Mesothelial cell of epicardium (in vitro differentiated cells): ENCODE measurements around the gene PPIL6. TPM values are rescaled to one million over a fixed set of nuclear protein-coding genes. Genes with fewer than 3 reads are reported as not detected.

ENCODE experiments used
- DNase-seq, 2 experiments: peaks; one replicate each; pipeline ENCODE4 v3.0.0; 2021; ENCODE audit warnings: low spot score in 2 of 2; ENCODE audit not compliant: unreplicated experiment in 2 of 2
- H3K27ac Mint-ChIP-seq: 2 replicates; pipeline ENCODE4 v1.8.0; 2021; ENCODE audit warnings: mixed read lengths
- H3K27me3 Mint-ChIP-seq: 2 replicates; pipeline ENCODE4 v1.8.0; 2021; ENCODE audit warnings: low read depth, mixed read lengths
- H3K36me3 Mint-ChIP-seq: 2 replicates; pipeline ENCODE4 v1.8.0; 2021; ENCODE audit warnings: mixed read lengths
- H3K4me1 Mint-ChIP-seq: 2 replicates; pipeline ENCODE4 v1.8.0; 2021; ENCODE audit warnings: mixed read lengths
- H3K4me3 Mint-ChIP-seq: 2 replicates; pipeline ENCODE4 v1.8.0; 2021; ENCODE audit warnings: mild to moderate bottlenecking, moderate library complexity, mixed read lengths
- H3K9me3 Mint-ChIP-seq: 2 replicates; pipeline ENCODE4 v1.8.0; 2021; ENCODE audit warnings: mixed read lengths
- total RNA-seq: library from RNA; stranded (reverse); gene quantifications from 3 replicates; pipeline ENCODE4 v1.2.1, GENCODE V29; 2021
- TF ChIP-seq, protein P1 (sequence below): fragments of 200-600 bp; sonication (generic); IDR thresholded peaks from one replicate; pipeline ENCODE4 v1.5.0; 2021; ENCODE audit warnings: antibody characterized with exemption; ENCODE audit not compliant: unreplicated experiment

The PPIL6 gene
- total RNA-seq, 1 donor from 2014 or later: 4.8 TPM

DNA sequence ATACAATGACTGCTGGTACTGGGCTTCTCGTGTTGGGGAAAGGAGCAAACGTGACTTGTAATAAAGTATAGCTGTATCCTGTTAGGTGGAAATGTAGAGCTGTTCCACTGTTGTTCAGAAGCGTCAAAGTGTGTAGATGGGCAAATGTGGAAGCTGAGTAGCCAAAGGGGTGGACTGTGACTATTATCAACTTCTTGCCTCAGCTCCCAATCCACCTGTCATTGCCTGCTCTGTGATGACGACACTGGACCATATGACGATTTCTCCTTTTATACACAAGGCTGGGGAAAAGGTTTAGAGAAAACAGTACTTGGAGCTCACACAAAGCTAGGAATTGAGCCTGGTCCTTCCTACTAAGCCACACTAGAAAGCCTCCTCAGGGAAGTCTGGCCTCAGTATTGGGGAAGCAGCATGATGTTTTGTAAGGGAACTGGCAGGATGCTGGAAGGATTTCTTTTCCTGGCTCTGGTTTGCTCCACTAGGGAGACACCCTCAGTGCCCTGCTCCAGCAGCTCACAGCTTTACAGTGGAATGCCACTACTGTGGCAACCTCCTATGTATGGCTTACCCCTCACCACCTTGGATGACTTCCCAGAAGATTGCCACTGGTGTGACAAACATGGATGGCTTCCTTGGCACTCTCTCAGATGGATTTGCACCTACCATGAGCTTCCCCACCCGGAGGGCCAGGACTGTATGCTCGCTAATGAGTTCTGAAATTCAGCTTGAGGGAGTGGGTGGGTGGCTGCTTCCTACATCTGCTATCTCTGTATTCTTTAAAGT lies 78.1 kb downstream of the PPIL6 start:
- H3K27ac Mint-ChIP-seq: no peak overlapping the region
- no peaks in the 10 kb centered on the region for H3K4me1 Mint-ChIP-seq
- peaks cover 82% of the 10 kb centered on the region for H3K36me3 Mint-ChIP-seq
- TF ChIP-seq, protein P1, sequence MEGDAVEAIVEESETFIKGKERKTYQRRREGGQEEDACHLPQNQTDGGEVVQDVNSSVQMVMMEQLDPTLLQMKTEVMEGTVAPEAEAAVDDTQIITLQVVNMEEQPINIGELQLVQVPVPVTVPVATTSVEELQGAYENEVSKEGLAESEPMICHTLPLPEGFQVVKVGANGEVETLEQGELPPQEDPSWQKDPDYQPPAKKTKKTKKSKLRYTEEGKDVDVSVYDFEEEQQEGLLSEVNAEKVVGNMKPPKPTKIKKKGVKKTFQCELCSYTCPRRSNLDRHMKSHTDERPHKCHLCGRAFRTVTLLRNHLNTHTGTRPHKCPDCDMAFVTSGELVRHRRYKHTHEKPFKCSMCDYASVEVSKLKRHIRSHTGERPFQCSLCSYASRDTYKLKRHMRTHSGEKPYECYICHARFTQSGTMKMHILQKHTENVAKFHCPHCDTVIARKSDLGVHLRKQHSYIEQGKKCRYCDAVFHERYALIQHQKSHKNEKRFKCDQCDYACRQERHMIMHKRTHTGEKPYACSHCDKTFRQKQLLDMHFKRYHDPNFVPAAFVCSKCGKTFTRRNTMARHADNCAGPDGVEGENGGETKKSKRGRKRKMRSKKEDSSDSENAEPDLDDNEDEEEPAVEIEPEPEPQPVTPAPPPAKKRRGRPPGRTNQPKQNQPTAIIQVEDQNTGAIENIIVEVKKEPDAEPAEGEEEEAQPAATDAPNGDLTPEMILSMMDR: no peak
- no peak overlapping the region for H3K4me3 Mint-ChIP-seq
- DNase-seq: no peak
- no peaks in the 10 kb centered on the region for H3K27me3 Mint-ChIP-seq
- peaks cover 42% of the 10 kb centered on the region for H3K9me3 Mint-ChIP-seq

DNA sequence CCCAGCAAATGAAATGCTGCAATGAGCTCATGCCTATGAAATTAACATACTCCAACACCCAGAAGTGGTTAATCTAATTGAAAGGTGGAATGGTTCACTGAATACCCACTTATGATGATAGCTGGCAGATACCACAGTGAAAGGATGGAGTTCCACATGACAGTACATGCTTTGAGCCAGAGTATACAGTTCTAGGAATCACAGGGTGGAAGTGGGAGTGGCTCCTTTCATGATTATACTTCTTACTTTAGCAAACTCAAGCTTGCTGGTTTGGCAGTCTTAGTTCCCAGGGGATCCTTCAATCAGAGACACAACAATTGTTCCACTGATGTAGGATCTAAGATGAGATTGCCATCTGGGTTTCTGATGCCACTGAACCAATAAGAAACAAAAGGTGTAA lies 79.6 kb downstream of the PPIL6 start:
- peaks cover 54% of the 10 kb centered on the region for H3K9me3 Mint-ChIP-seq
- no peak overlapping the region for H3K27ac Mint-ChIP-seq
- H3K36me3 Mint-ChIP-seq: peaks cover 91% of the 10 kb centered on the region
- TF ChIP-seq, protein P1: no peak
- no peaks in the 10 kb centered on the region for H3K27me3 Mint-ChIP-seq
- no peak for DNase-seq
- H3K4me1 Mint-ChIP-seq: no peaks in the 10 kb centered on the region
- H3K4me3 Mint-ChIP-seq: no peak overlapping the region

DNA sequence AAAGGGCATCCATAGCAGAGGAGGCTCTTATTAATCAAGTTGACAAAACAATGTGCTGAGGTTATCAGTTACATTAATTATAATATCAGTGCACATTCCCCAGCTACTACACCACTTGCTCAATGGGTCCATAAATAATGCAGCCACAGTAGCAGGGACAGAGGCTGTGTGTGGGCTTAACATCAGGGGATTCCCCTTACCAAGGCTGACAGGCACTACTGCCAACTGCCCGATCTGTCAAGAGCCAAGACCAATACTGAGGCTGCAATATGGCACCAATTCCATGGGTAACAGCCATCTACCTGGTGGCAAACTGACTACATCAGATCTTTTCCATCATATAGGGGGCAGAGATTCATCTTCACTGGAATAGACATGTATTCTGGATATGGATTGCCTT lies 80.1 kb downstream of the PPIL6 start:
- Mint-ChIP-seq H3K4me3 (no peak overlapping the region), H3K4me1 (no peaks in the 10 kb centered on the region), H3K36me3 (peaks cover 94% of the 10 kb centered on the region), H3K27ac (no peak overlapping the region), H3K27me3 (no peaks in the 10 kb centered on the region), H3K9me3 (peaks cover 54% of the 10 kb centered on the region)
- no peak for DNase-seq
- TF ChIP-seq, protein P1: no peak

- H3K4me3 Mint-ChIP-seq: no peak overlapping the region
- peaks cover 85% of the 10 kb centered on the region for H3K36me3 Mint-ChIP-seq
- DNase-seq: no peak
These were observed 81.2 kb downstream of the PPIL6 start for GRCh38 chr6:109359248-109359647.

DNA sequence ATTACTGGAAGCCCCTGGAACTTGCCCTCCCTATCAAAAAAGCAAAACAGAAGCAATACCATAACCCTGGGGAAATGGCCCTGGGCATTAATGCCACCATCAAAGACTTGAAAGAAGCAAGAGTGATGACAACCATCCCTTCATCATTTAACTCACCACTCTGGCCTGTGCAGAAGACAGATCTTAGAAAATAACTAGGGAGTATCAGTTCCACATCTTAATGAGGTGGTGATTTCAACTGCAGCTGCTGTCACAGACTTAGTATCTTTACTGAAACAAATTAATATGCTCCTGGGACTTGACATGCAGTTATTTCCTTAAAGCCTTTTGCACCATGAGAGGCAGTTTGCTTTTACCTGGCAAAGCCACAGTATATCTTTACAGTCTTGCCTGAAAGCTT lies 82.2 kb downstream of the PPIL6 start:
- H3K36me3 Mint-ChIP-seq: peaks cover 81% of the 10 kb centered on the region
- H3K9me3 Mint-ChIP-seq: peaks cover 40% of the 10 kb centered on the region
- no peaks in the 10 kb centered on the region for H3K27me3 Mint-ChIP-seq
- H3K4me1 Mint-ChIP-seq: no peaks in the 10 kb centered on the region
- TF ChIP-seq, protein P1: no peak
- H3K27ac Mint-ChIP-seq: no peak overlapping the region
- no peak overlapping the region for H3K4me3 Mint-ChIP-seq
- DNase-seq: no peak

More at GRCh38 chr6:109359248-109359647, 81.2 kb downstream of the PPIL6 start:
- Mint-ChIP-seq H3K27ac (no peak overlapping the region), H3K27me3 (no peaks in the 10 kb centered on the region), H3K4me1 (no peaks in the 10 kb centered on the region), H3K9me3 (peaks cover 48% of the 10 kb centered on the region)
- TF ChIP-seq, protein P1: no peak
